MM.1S (cell line): ENCODE results near the gene SQSTM1.

Experiments
- DNase-seq: peaks from one replicate; pipeline ENCODE4 v3.0.0-alpha.2; 2015
- H2AFZ ChIP-seq: fragments of 300-600 bp; sonication (generic); 2 replicates; pipeline ENCODE4 v1.6.0; 2016; ENCODE audit warnings: antibody characterized with exemption, low read length
- H3F3A ChIP-seq: fragments of 300-600 bp; sonication (generic); 2 replicates; pipeline ENCODE4 v1.6.1; 2016; ENCODE audit warnings: mild to moderate bottlenecking, antibody characterized with exemption, low read length, moderate library complexity, mixed read lengths; ENCODE audit not compliant: insufficient read depth
- H3K27ac ChIP-seq: fragments of 300-600 bp; sonication (generic); 2 replicates; pipeline ENCODE4 v1.5.1; 2016; ENCODE audit warnings: mild to moderate bottlenecking, low read length
- H3K27me3 ChIP-seq: fragments of 300-600 bp; sonication (generic); replicated peaks from 2 replicates; pipeline ENCODE4 v1.6.0; 2016; ENCODE audit warnings: low read length; ENCODE audit not compliant: insufficient read depth
- H3K36me3 ChIP-seq: fragments of 300-600 bp; sonication (generic); replicated peaks from 2 replicates; pipeline ENCODE4 v1.6.1; 2016; ENCODE audit warnings: mild to moderate bottlenecking, low read length, mixed read lengths; ENCODE audit not compliant: insufficient read depth
- H3K4me1 ChIP-seq: fragments of 300-600 bp; sonication (generic); 2 replicates; pipeline ENCODE4 v1.6.1; 2016; ENCODE audit warnings: low read length, mixed read lengths
- H3K4me2 ChIP-seq: fragments of 300-600 bp; sonication (generic); 2 replicates; pipeline ENCODE4 v1.6.0; 2016; ENCODE audit warnings: low read depth, low read length
- H3K4me3 ChIP-seq: fragments of 300-600 bp; sonication (generic); 2 replicates; pipeline ENCODE4 v1.5.1; 2016; ENCODE audit warnings: low read length, mixed read lengths
- H3K79me2 ChIP-seq: fragments of 300-600 bp; sonication (generic); 2 replicates; pipeline ENCODE4 v1.6.1; 2016; ENCODE audit warnings: mixed run types, low read length, mixed read lengths
- H3K9ac ChIP-seq: fragments of 300-600 bp; sonication (generic); 2 replicates; pipeline ENCODE4 v1.6.1; 2016; ENCODE audit warnings: low read length, mixed read lengths
- H3K9me2 ChIP-seq: fragments of 300-600 bp; sonication (generic); replicated peaks from 2 replicates; pipeline ENCODE4 v1.6.1; 2016; ENCODE audit warnings: mild to moderate bottlenecking, low read length, mixed read lengths; ENCODE audit not compliant: insufficient read depth
- H3K9me3 ChIP-seq: fragments of 300-600 bp; sonication (generic); replicated peaks from 2 replicates; pipeline ENCODE4 v1.6.1; 2016; ENCODE audit warnings: mild to moderate bottlenecking, low read length, mixed read lengths; ENCODE audit not compliant: insufficient read depth
- H4K20me1 ChIP-seq: fragments of 300-600 bp; sonication (generic); 2 replicates; pipeline ENCODE4 v1.6.1; 2016; ENCODE audit warnings: mild to moderate bottlenecking, low read length, moderate library complexity, mixed read lengths; ENCODE audit not compliant: insufficient read depth
- EZH2 ChIP-seq: fragments of 300-600 bp; sonication (generic); optimal IDR thresholded peaks from 2 replicates; pipeline ENCODE3; 2017; ENCODE audit warnings: low read depth, mild to moderate bottlenecking, antibody characterized with exemption, low read length, mixed read lengths
- EZH2phosphoT487 ChIP-seq: fragments of 300-600 bp; sonication (generic); IDR thresholded peaks from 2 replicates; pipeline ENCODE4 v1.6.1; 2018; ENCODE audit warnings: antibody characterized with exemption, low read length
- TF ChIP-seq, protein P1 (sequence below): fragments of 300-600 bp; sonication (generic); IDR thresholded peaks from 2 replicates; pipeline ENCODE4 v1.5.1; 2016; ENCODE audit warnings: antibody characterized with exemption, low read length, mixed read lengths

SQSTM1 gene

DNA sequence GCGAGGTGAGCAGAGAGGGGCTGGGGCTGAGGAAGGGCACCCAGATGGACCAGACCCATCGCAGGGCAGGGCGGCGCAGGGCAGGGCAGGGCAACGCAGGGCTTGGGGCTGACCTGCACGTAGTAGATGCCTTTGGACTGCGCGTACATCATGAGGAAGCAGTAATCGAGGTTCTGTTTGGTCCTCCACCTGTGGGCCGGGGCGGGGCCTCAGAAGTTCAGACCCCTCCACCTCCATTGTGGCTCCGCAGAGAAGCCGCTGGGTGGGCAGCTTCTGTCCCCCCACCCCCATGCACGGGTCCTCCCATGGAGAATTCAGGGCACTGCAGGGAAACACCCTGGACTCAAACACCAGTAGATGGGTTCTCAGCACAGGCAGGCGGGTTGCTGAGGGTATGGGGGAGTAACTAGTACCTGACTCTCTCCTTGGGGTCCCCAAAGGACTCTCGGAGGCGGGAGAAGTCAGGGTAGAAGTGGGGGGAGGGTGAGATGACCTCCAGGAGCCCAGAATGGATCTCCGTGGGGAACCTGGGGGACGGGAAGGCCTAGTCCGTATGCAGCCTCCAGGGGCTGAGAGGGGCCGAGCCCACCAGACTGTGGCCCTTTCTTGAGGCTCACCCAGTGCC, 20.5 kb upstream of the SQSTM1 start:
- no peak overlapping the region for H3K9ac ChIP-seq
- H3K79me2 ChIP-seq, result peaks cover 43% of the 10 kb centered on the region
- H4K20me1 ChIP-seq, result no peaks in the 10 kb centered on the region
- no peak for TF ChIP-seq EZH2phosphoT487
- TF ChIP-seq, protein P1, sequence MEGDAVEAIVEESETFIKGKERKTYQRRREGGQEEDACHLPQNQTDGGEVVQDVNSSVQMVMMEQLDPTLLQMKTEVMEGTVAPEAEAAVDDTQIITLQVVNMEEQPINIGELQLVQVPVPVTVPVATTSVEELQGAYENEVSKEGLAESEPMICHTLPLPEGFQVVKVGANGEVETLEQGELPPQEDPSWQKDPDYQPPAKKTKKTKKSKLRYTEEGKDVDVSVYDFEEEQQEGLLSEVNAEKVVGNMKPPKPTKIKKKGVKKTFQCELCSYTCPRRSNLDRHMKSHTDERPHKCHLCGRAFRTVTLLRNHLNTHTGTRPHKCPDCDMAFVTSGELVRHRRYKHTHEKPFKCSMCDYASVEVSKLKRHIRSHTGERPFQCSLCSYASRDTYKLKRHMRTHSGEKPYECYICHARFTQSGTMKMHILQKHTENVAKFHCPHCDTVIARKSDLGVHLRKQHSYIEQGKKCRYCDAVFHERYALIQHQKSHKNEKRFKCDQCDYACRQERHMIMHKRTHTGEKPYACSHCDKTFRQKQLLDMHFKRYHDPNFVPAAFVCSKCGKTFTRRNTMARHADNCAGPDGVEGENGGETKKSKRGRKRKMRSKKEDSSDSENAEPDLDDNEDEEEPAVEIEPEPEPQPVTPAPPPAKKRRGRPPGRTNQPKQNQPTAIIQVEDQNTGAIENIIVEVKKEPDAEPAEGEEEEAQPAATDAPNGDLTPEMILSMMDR, result no peak
- TF ChIP-seq EZH2, result no peak
- no peak overlapping the region for H3K4me3 ChIP-seq
- no peak overlapping the region for H3K4me2 ChIP-seq
- H3K4me1 ChIP-seq, result peaks cover 16% of the 10 kb centered on the region
- peaks cover 23% of the 10 kb centered on the region for H3F3A ChIP-seq
- H3K27ac ChIP-seq, result no peak overlapping the region
- no peak overlapping the region for H2AFZ ChIP-seq
- no peaks in the 10 kb centered on the region for H3K9me3 ChIP-seq
- H3K36me3 ChIP-seq, result peaks cover 6% of the 10 kb centered on the region; the same call in 1 of the 2 replicates
- H3K9me2 ChIP-seq, result no peaks in the 10 kb centered on the region
- no peaks in the 10 kb centered on the region for H3K27me3 ChIP-seq
- no peak for DNase-seq

DNA sequence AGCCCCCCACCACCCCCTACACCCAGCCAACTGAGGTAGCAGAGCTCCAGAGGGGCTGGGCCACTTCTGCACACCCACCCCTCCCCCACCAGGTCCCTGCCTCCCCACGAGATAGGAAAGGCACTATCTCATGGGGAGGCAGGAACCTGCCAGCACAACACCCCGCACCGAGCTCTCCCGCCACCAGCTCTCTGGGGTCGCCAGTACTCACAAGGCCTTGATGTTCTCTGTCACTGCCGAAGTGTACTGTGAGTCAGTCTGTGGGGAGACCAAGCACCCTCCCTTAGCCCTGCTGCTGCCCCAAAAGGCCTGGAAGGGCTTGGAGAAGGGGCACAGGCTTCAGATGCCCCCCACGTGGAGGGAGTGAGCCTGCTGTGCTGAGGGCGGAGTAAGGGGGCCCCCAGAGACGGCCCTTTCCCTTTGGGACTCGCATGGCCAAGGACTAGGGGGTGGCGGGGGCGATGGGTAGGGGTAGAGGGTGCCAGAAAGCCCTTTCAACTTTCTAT, 20.0 kb upstream of the SQSTM1 start:
- H3K9me2 ChIP-seq, result no peaks in the 10 kb centered on the region
- H3K4me3 ChIP-seq, result no peak overlapping the region
- H3K79me2 ChIP-seq, result peaks cover 48% of the 10 kb centered on the region
- peaks cover 18% of the 10 kb centered on the region for H3F3A ChIP-seq
- TF ChIP-seq EZH2phosphoT487 (no peak), EZH2 (no peak)
- TF ChIP-seq, protein P1, result no peak
- H3K27me3 ChIP-seq, result no peaks in the 10 kb centered on the region
- DNase-seq, result no peak
- H3K9ac ChIP-seq, result no peak overlapping the region
- H3K27ac ChIP-seq, result no peak overlapping the region
- H3K9me3 ChIP-seq, result no peaks in the 10 kb centered on the region
- H2AFZ ChIP-seq, result no peak overlapping the region
- H3K4me1 ChIP-seq, result peaks cover 19% of the 10 kb centered on the region
- peaks cover 6% of the 10 kb centered on the region; the same call in 1 of the 2 replicates for H3K36me3 ChIP-seq
- no peak overlapping the region for H3K4me2 ChIP-seq
- H4K20me1 ChIP-seq, result no peaks in the 10 kb centered on the region

DNA sequence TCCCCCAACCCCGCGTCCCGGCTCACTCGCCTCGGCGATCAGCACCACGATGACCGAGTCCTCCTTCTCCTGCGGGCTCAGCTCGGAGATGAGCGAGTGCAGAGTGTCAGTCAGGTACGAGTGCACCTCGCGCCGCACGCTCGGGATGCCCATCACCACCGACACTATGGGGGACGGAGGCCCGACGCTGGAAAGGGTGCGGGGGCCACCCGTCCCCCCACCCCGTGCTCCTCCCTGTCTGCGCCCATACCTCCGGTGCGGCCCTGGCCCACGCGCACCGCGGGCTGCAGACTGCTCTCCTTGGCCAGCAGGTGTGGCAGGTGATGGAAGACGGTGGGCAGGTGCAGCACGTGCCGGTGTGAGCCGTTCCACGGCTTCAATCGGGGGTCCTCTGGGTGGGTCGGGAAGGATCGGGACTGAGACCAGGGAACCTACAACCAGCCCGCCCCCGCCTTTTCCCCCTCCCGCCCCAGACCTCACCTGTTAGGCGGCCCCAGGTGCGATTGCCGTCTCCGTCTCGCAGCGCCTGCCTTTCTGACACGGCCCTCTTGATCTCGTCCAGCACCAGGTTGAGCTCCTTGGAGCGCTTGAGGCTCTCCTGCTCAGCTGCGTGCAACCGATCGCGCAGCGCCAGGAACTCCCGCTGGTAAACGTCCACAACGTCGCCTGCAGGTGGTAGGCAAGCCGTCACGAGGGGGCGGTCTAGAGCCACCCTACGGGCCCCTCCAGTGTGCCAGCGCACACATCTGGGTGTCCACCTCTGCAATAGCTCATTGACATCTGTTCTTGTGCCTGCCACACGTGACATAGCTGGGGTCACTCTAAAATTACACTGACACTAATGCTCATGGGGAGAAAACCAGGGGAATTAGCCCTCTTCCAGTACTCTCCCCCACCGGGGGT, 19.1 kb upstream of the SQSTM1 start:
- Histone ChIP-seq H3K27me3 (no peaks in the 10 kb centered on the region), H4K20me1 (no peaks in the 10 kb centered on the region), H3K9me2 (no peaks in the 10 kb centered on the region), H3K79me2 (peaks cover 52% of the 10 kb centered on the region), H3K4me1 (peaks cover 19% of the 10 kb centered on the region), H3K27ac (no peak overlapping the region), H3K36me3 (peaks cover 6% of the 10 kb centered on the region; the same call in 1 of the 2 replicates), H3K9ac (no peak overlapping the region), H3K4me2 (no peak overlapping the region), H3F3A (peaks cover 13% of the 10 kb centered on the region), H2AFZ (no peak overlapping the region), H3K9me3 (no peaks in the 10 kb centered on the region), H3K4me3 (no peak overlapping the region)
- TF ChIP-seq, protein P1, result no peak
- TF ChIP-seq EZH2phosphoT487, result no peak
- TF ChIP-seq EZH2, result no peak
- no peak for DNase-seq
